Smooth muscle cell of the brain vasculature (primary cell): ENCODE data around the gene CCNB2.
"Not testable (repeated sequence)": the region's sequence is repeated elsewhere in the genome, so short reads cannot be mapped to it uniquely, and the experiment has no call there.

Source experiments
- DNase-seq: peaks from one replicate; pipeline ENCODE4 v3.0.0-alpha.2; 2012; ENCODE audit warnings: low read depth, low spot score

Gene CCNB2

GRCh38 chr15:59104912-59105732, at the start of gene CCNB2:
Gene CCNB2 (plus strand): TSS chr15:59105146. CDS start chr15:59105269, 123 bp downstream.
- DNase-seq: peak; percentile 92

GRCh38 chr15:59059076-59059597, 45.8 kb upstream of the CCNB2 start:
- DNase-seq: no peak

GRCh38 chr15:59060348-59060747, 44.6 kb upstream of the CCNB2 start:
- no peak for DNase-seq

GRCh38 chr15:59063042-59063441, 41.9 kb upstream of the CCNB2 start:
- no peak for DNase-seq

- DNase-seq: no peak
Observed at GRCh38 chr15:59069430-59069829, 35.5 kb upstream of the CCNB2 start.

- no peak for DNase-seq
Observed at GRCh38 chr15:59074607-59075006, 30.3 kb upstream of the CCNB2 start.

GRCh38 chr15:59087731-59088130, 17.2 kb upstream of the CCNB2 start:
- DNase-seq: no peak

- no peak for DNase-seq
Observed at GRCh38 chr15:59094077-59094476, 10.9 kb upstream of the CCNB2 start.

- DNase-seq: no peak
Observed at GRCh38 chr15:59096429-59096828, 8.5 kb upstream of the CCNB2 start.

- DNase-seq: no peak
Observed at GRCh38 chr15:59099162-59099685, 5.7 kb upstream of the CCNB2 start.

- no peak for DNase-seq
Observed at GRCh38 chr15:59104602-59104911, 389 bp upstream of the CCNB2 start.

GRCh38 chr15:59105854-59106253, 908 bp downstream of the CCNB2 start:
- DNase-seq: no peak

- no peak for DNase-seq
Observed at GRCh38 chr15:59111251-59111650, 6.3 kb downstream of the CCNB2 start.

GRCh38 chr15:59115047-59115446, 10.1 kb downstream of the CCNB2 start:
- DNase-seq: no peak

- no peak for DNase-seq
Observed at GRCh38 chr15:59116141-59116540, 11.2 kb downstream of the CCNB2 start.

GRCh38 chr15:59116771-59117170, 11.8 kb downstream of the CCNB2 start:
- no peak for DNase-seq

- no peak for DNase-seq
Observed at GRCh38 chr15:59119625-59120024, 14.7 kb downstream of the CCNB2 start.

GRCh38 chr15:59120937-59121336, 16.0 kb downstream of the CCNB2 start:
- no peak for DNase-seq

- no peak for DNase-seq
Observed at GRCh38 chr15:59124261-59124660, 19.3 kb downstream of the CCNB2 start.

- DNase-seq: not testable (repeated sequence)
Observed at GRCh38 chr15:59125683-59126082, 20.7 kb downstream of the CCNB2 start.

GRCh38 chr15:59127255-59127654, 22.3 kb downstream of the CCNB2 start:
- DNase-seq: not testable (repeated sequence)

- no peak for DNase-seq
Observed at GRCh38 chr15:59131456-59131855, 26.5 kb downstream of the CCNB2 start.

- DNase-seq: no peak
Observed at GRCh38 chr15:59131969-59132562, 27.1 kb downstream of the CCNB2 start.
